Measurements from ENCODE around the gene AKR1E2. TPM values are rescaled to one million over a fixed set of nuclear protein-coding genes. Genes with fewer than 3 reads are reported as not detected.

The AKR1E2 gene
- total RNA-seq, 1 donor from 2014 or later, result 1.4 TPM

- Mint-ChIP-seq H3K36me3 (ENCODE audit: low read depth, unreplicated experiment) (no peaks in the 10 kb centered on the region), H3K27me3 (ENCODE audit: low read depth, unreplicated experiment) (peaks cover 18% of the 10 kb centered on the region), H3K4me1 (ENCODE audit: low read depth, unreplicated experiment) (peaks cover 4% of the 10 kb centered on the region), H3K27ac (ENCODE audit: unreplicated experiment) (no peak overlapping the region), H3K4me3 (ENCODE audit: unreplicated experiment) (no peak overlapping the region), H3K9me3 (ENCODE audit: unreplicated experiment) (peaks cover 10% of the 10 kb centered on the region)
- Histone ChIP-seq H3K9me3 (ENCODE audit: insufficient read depth, low read depth, low read length) (no peaks in the 10 kb centered on the region), H3K79me2 (ENCODE audit: insufficient read depth, low read length) (no peaks in the 10 kb centered on the region), H3K4me3 (ENCODE audit: insufficient read depth, low read depth, low read length) (no peak overlapping the region), H3K27ac (ENCODE audit: low read depth, low read length) (no peak overlapping the region), H2AFZ (ENCODE audit: low read depth, low read length) (no peak overlapping the region), H3K27me3 (ENCODE audit: insufficient read depth, low read length) (no peaks in the 10 kb centered on the region), H3K36me3 (ENCODE audit: insufficient read depth, low read length) (no peaks in the 10 kb centered on the region), H3K4me1 (ENCODE audit: insufficient read depth, low read length) (peaks cover 4% of the 10 kb centered on the region), H3K4me2 (ENCODE audit: low read length) (no peak overlapping the region), H3K9ac (ENCODE audit: low read length) (no peak overlapping the region), H4K20me1 (ENCODE audit: insufficient read depth, low read length) (no peaks in the 10 kb centered on the region)
- TF ChIP-seq, protein P1, sequence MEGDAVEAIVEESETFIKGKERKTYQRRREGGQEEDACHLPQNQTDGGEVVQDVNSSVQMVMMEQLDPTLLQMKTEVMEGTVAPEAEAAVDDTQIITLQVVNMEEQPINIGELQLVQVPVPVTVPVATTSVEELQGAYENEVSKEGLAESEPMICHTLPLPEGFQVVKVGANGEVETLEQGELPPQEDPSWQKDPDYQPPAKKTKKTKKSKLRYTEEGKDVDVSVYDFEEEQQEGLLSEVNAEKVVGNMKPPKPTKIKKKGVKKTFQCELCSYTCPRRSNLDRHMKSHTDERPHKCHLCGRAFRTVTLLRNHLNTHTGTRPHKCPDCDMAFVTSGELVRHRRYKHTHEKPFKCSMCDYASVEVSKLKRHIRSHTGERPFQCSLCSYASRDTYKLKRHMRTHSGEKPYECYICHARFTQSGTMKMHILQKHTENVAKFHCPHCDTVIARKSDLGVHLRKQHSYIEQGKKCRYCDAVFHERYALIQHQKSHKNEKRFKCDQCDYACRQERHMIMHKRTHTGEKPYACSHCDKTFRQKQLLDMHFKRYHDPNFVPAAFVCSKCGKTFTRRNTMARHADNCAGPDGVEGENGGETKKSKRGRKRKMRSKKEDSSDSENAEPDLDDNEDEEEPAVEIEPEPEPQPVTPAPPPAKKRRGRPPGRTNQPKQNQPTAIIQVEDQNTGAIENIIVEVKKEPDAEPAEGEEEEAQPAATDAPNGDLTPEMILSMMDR (IDR thresholded peaks at IDR 0.05; ENCODE audit: insufficient read depth, low read depth, low read length), result no peak
- no peak for TF ChIP-seq EZH2 (IDR thresholded peaks at IDR 0.05; ENCODE audit: insufficient read depth, low read length)
- DNase-seq (ENCODE audit: low read depth) (no peak), FAIRE-seq (no peak)
Measured at GRCh38 chr10:4828005-4828404, 2.0 kb downstream of the AKR1E2 start.

DNA sequence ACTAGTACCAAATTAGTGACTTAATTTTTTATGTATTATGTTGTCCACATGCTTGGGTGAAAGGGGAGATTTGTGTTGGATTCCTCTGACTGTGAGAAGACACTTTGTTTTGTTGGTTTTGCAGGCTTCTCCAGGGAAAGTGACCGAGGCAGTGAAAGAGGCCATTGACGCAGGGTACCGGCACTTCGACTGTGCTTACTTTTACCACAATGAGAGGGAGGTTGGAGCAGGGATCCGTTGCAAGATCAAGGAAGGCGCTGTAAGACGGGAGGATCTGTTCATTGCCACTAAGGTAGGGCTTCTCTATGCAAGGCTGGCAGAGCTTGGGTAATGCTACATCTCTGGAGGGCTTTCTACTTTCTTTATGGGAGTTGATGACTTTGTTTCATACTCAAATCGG lies 4.5 kb downstream of the AKR1E2 start:
- no peak for FAIRE-seq
- H3K27ac ChIP-seq (ENCODE audit: low read depth, low read length), result no peak overlapping the region

GRCh38 chr10:4831091-4831490 lies 5.1 kb downstream of the AKR1E2 start:
- TF ChIP-seq, protein P1 (IDR thresholded peaks at IDR 0.05; ENCODE audit: insufficient read depth, low read depth, low read length), result no peak
- TF ChIP-seq EZH2 (IDR thresholded peaks at IDR 0.05; ENCODE audit: insufficient read depth, low read length), result no peak

More for the DNA sequence above, 4.5 kb downstream of the AKR1E2 start:
- Mint-ChIP-seq H3K27me3 (ENCODE audit: low read depth, unreplicated experiment) (peaks cover 22% of the 10 kb centered on the region), H3K27ac (ENCODE audit: unreplicated experiment) (no peak overlapping the region), H3K4me1 (ENCODE audit: low read depth, unreplicated experiment) (peaks cover 4% of the 10 kb centered on the region), H3K4me3 (ENCODE audit: unreplicated experiment) (no peak overlapping the region), H3K9me3 (ENCODE audit: unreplicated experiment) (peaks cover 2% of the 10 kb centered on the region), H3K36me3 (ENCODE audit: low read depth, unreplicated experiment) (no peaks in the 10 kb centered on the region)
- no peaks in the 10 kb centered on the region for H3K9me3 ChIP-seq (ENCODE audit: insufficient read depth, low read depth, low read length)
- no peak overlapping the region for H3K4me3 ChIP-seq (ENCODE audit: insufficient read depth, low read depth, low read length)
- H3K79me2 ChIP-seq (ENCODE audit: insufficient read depth, low read length), result no peaks in the 10 kb centered on the region
- H3K9ac ChIP-seq (ENCODE audit: low read length), result no peak overlapping the region
- no peak for TF ChIP-seq EZH2 (IDR thresholded peaks at IDR 0.05; ENCODE audit: insufficient read depth, low read length)
- TF ChIP-seq, protein P1 (IDR thresholded peaks at IDR 0.05; ENCODE audit: insufficient read depth, low read depth, low read length), result no peak
- H3K36me3 ChIP-seq (ENCODE audit: insufficient read depth, low read length), result no peaks in the 10 kb centered on the region
- no peak overlapping the region for H3K4me2 ChIP-seq (ENCODE audit: low read length)
- peaks cover 4% of the 10 kb centered on the region for H3K4me1 ChIP-seq (ENCODE audit: insufficient read depth, low read length)
- no peaks in the 10 kb centered on the region for H4K20me1 ChIP-seq (ENCODE audit: insufficient read depth, low read length)
- no peak for DNase-seq (ENCODE audit: low read depth)
- H3K27me3 ChIP-seq (ENCODE audit: insufficient read depth, low read length), result no peaks in the 10 kb centered on the region
- H2AFZ ChIP-seq (ENCODE audit: low read depth, low read length), result no peak overlapping the region

More at GRCh38 chr10:4831091-4831490, 5.1 kb downstream of the AKR1E2 start:
- H4K20me1 ChIP-seq (ENCODE audit: insufficient read depth, low read length), result no peaks in the 10 kb centered on the region
- peaks cover 4% of the 10 kb centered on the region for H3K4me1 Mint-ChIP-seq (ENCODE audit: low read depth, unreplicated experiment)
- H3K9ac ChIP-seq (ENCODE audit: low read length), result no peak overlapping the region
- H3K79me2 ChIP-seq (ENCODE audit: insufficient read depth, low read length), result no peaks in the 10 kb centered on the region
- H3K4me3 ChIP-seq (ENCODE audit: insufficient read depth, low read depth, low read length), result no peak overlapping the region
- H3K4me2 ChIP-seq (ENCODE audit: low read length), result no peak overlapping the region
- H3K27me3 ChIP-seq (ENCODE audit: insufficient read depth, low read length), result no peaks in the 10 kb centered on the region
- no peaks in the 10 kb centered on the region for H3K36me3 Mint-ChIP-seq (ENCODE audit: low read depth, unreplicated experiment)
- peaks cover 20% of the 10 kb centered on the region for H3K27me3 Mint-ChIP-seq (ENCODE audit: low read depth, unreplicated experiment)
- peaks cover 4% of the 10 kb centered on the region for H3K4me1 ChIP-seq (ENCODE audit: insufficient read depth, low read length)
- H3K36me3 ChIP-seq (ENCODE audit: insufficient read depth, low read length), result no peaks in the 10 kb centered on the region
- FAIRE-seq (no peak), DNase-seq (ENCODE audit: low read depth) (no peak)
- no peak overlapping the region for H3K4me3 Mint-ChIP-seq (ENCODE audit: unreplicated experiment)
- H3K9me3 Mint-ChIP-seq (ENCODE audit: unreplicated experiment), result no peaks in the 10 kb centered on the region
- H3K27ac Mint-ChIP-seq (ENCODE audit: unreplicated experiment), result no peak overlapping the region
- no peaks in the 10 kb centered on the region for H3K9me3 ChIP-seq (ENCODE audit: insufficient read depth, low read depth, low read length)
- no peak overlapping the region for H3K27ac ChIP-seq (ENCODE audit: low read depth, low read length)
- no peak overlapping the region for H2AFZ ChIP-seq (ENCODE audit: low read depth, low read length)
